Measurements from ENCODE around the gene OR2H2. TPM values are rescaled to one million over a fixed set of nuclear protein-coding genes. Genes with fewer than 3 reads are reported as not detected.
A peak's percentile ranks its signal among the peaks of the same experiment; 100 is the strongest.

The OR2H2 gene
- total RNA-seq, 2 experiments from 2014 or later = not detected

DNA sequence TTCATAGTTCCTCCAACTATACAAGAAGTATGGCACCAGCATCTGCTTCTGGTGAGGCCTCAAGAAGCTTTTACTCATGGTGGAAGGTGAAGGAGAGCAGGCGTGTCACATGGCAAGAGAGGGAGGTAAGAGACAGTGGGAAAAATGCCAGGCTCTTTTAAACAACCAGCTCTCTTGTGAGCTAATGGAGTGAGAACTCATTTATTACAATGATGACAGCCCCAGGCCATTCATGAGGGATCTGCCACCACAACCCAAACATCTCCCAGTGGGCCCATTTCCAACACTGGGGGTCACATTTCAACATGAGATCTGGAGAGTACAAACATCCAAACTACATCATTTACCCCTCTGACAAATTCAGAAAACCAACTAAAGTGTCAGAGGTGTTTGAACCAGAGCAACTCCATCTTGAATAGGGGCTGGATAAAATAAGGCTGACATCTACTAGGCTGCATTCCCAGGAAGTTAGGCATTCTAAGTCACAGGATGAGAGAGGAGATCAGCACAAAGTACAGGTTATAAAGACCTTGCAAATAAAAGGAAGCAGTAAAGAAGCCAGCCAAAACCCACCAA is 23.2 kb upstream of the OR2H2 start:
- intact Hi-C loops (cut with DNase I, micrococcal nuclease) = no loop called here
- Mint-ChIP-seq H3K27me3 (peaks cover 44% of the 10 kb centered on the region), H3K4me3 (no peak overlapping the region), H3K4me1 (peaks cover 3% of the 10 kb centered on the region), H3K36me3 (ENCODE audit: low read depth) (no peaks in the 10 kb centered on the region), H3K9me3 (ENCODE audit: low read depth) (no peaks in the 10 kb centered on the region), H3K27ac (no peak overlapping the region)
- DNase-seq = no peak
- ChIA-PET CTCF (no interaction called here), POLR2A (no interaction called here)
- ATAC-seq = no peak

DNA sequence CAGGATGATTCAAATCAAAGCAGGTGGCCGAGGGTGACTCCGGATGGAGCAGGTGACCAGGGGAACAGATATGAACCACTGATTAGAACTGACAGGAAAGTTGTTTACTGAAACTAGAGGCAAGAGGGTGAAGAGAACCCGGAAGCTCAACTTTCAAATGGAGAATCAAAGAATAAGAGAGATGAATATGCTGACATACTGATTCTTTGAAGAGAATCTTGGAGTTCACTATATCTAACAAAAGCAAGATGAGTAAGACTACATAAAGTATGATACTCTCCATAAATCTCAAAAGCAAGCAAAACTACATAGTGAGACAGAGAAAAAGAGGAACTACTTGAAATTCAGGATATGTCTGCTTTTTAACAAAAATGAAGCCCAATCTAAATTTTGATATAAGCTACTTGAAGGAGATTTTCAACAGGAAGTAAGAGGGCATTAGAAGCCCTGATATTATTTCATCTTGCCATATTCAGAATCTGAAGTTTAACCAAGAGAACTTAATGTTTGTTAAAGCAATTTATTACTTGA is 21.4 kb upstream of the OR2H2 start:
- no peak for DNase-seq
- Mint-ChIP-seq H3K27me3 (peaks cover 53% of the 10 kb centered on the region), H3K4me1 (peaks cover 3% of the 10 kb centered on the region), H3K4me3 (no peak overlapping the region), H3K36me3 (ENCODE audit: low read depth) (no peaks in the 10 kb centered on the region), H3K9me3 (ENCODE audit: low read depth) (no peaks in the 10 kb centered on the region), H3K27ac (no peak overlapping the region)
- ATAC-seq = no peak
- ChIA-PET POLR2A (no interaction called here), CTCF (interaction anchor here (0.6 kb wide), 1 partner anchor 150 kb away, joined by 3 read pairs; no protein-coding TSS in a partner anchor)
- intact Hi-C loops (cut with DNase I, micrococcal nuclease) = no loop called here

DNA sequence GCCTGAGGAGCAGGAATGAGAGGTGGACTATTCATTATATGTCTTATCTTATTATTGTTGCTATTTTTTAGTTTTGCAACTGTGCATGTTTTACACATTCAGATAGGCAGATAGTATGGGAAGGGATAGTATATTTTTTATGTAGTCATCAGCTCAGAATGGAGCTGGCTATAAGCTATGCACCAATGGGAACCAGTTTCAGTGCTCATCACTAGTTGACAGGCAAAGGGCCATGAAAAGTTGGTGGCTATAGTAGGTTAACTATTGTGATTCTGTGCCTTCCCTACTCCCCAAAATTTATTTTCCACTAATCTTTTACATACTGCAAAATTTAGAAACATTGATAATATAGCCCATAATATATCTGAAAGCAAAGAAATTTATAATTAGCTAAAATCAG is 20.0 kb upstream of the OR2H2 start:
- ChIA-PET CTCF (no interaction called here), POLR2A (no interaction called here)
- Mint-ChIP-seq H3K4me3 (no peak overlapping the region), H3K27me3 (peaks cover 45% of the 10 kb centered on the region), H3K4me1 (peaks cover 3% of the 10 kb centered on the region), H3K9me3 (ENCODE audit: low read depth) (no peaks in the 10 kb centered on the region), H3K36me3 (ENCODE audit: low read depth) (no peaks in the 10 kb centered on the region), H3K27ac (no peak overlapping the region)
- no peak for DNase-seq
- ATAC-seq = no peak
- intact Hi-C loops (cut with DNase I, micrococcal nuclease) = no loop called here

DNA sequence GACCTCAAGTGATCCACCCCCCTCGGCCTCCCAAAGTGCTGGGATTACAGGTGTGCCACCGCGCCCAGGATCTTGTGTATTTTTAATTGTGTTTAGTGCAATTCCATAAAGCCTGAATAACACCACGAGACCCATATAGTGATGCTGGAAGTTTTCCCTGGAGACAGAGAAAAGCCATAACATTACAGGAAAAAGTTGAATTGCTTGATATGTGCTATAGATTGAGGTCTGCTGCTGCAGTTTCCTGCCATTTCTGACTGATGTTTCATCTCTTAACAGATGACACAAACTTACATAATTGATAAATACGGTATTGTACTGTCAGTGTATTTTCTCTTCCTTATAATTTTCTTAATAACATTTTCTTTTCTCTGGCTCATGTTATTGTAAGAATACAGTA is 18.1 kb upstream of the OR2H2 start:
- ATAC-seq = no peak
- no peaks in the 10 kb centered on the region for H3K36me3 Mint-ChIP-seq (ENCODE audit: low read depth)
- H3K27me3 Mint-ChIP-seq = peaks cover 48% of the 10 kb centered on the region
- no peaks in the 10 kb centered on the region for H3K4me1 Mint-ChIP-seq
- no peak for DNase-seq
- no peak overlapping the region for H3K4me3 Mint-ChIP-seq
- POLR2A ChIA-PET = no interaction called here
- intact Hi-C loops (cut with DNase I, micrococcal nuclease) = no loop called here
- H3K27ac Mint-ChIP-seq = no peak overlapping the region
- CTCF ChIA-PET = no interaction called here
- no peaks in the 10 kb centered on the region for H3K9me3 Mint-ChIP-seq (ENCODE audit: low read depth)

DNA sequence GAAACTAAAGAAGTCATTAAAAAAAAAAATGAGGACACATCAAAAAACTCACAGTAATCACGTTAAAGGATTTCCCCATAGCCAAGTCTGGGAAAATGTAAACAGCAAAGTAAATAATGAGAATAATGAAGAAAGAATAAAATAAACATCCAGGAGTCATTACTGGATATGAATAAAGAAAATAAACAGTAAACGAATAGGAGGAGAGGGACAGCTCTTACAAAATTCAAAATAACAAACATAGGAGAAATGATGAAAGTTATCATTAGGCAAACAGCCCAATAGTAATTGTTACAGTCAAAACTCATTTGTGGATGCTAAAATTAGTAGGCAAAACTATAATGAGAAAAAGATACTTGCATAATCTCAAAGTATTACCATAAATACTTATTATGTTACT is 17.4 kb upstream of the OR2H2 start:
- Mint-ChIP-seq H3K27me3 (peaks cover 50% of the 10 kb centered on the region), H3K4me3 (no peak overlapping the region), H3K4me1 (no peaks in the 10 kb centered on the region), H3K27ac (no peak overlapping the region), H3K9me3 (ENCODE audit: low read depth) (no peaks in the 10 kb centered on the region), H3K36me3 (ENCODE audit: low read depth) (no peaks in the 10 kb centered on the region)
- CTCF ChIA-PET = no interaction called here
- intact Hi-C loops (cut with DNase I, micrococcal nuclease) = no loop called here
- no peak for ATAC-seq
- POLR2A ChIA-PET = no interaction called here
- DNase-seq = no peak

DNA sequence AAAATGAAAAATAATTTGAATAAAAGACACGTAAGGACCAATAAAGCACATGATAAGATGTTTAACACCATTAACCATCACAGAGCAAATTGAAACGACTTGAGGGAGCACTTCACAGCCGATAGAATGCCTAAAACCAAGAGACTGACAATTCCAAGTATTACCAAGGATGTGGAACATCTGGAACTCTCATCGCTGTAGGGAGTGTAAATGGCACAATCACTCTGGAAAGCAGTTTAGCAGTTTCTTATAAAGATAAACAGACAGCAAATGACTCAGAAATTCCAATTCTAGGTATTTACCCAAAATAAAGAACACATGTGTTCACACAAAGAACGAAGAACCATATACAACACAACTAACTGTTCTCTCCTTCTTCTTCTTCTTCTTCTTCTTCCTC is 16.9 kb upstream of the OR2H2 start:
- ATAC-seq = no peak
- Mint-ChIP-seq H3K4me1 (no peaks in the 10 kb centered on the region), H3K9me3 (ENCODE audit: low read depth) (no peaks in the 10 kb centered on the region), H3K27me3 (peaks cover 46% of the 10 kb centered on the region), H3K4me3 (no peak overlapping the region), H3K36me3 (ENCODE audit: low read depth) (no peaks in the 10 kb centered on the region), H3K27ac (no peak overlapping the region)
- ChIA-PET CTCF (no interaction called here), POLR2A (no interaction called here)
- intact Hi-C loops (cut with DNase I, micrococcal nuclease) = no loop called here
- no peak for DNase-seq

DNA sequence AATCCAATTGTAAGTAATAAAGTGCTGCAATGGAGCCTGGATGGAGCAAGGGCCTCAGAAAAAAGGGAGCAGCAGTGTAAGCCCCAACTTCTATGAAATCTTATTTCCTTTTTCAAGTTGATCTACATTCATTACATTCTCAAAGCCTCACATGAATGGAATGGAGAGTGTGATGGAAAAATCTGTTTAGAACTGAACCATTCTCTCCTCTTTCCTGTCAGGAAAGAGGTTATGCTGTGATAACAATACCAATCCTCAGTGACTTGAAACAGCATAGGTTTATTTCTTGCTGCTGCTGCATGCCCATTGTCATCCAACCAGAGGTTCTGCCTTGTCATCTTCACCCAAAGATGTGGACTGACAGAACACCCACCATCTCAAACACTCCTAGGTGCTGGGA is 8.9 kb upstream of the OR2H2 start:
- ChIA-PET CTCF (no interaction called here), POLR2A (no interaction called here)
- Mint-ChIP-seq H3K9me3 (ENCODE audit: low read depth) (no peaks in the 10 kb centered on the region), H3K27ac (no peak overlapping the region), H3K27me3 (peaks cover 44% of the 10 kb centered on the region), H3K4me1 (no peaks in the 10 kb centered on the region), H3K4me3 (no peak overlapping the region), H3K36me3 (ENCODE audit: low read depth) (no peaks in the 10 kb centered on the region)
- DNase-seq (no peak), ATAC-seq (no peak)
- intact Hi-C loops (cut with DNase I, micrococcal nuclease) = no loop called here

DNA sequence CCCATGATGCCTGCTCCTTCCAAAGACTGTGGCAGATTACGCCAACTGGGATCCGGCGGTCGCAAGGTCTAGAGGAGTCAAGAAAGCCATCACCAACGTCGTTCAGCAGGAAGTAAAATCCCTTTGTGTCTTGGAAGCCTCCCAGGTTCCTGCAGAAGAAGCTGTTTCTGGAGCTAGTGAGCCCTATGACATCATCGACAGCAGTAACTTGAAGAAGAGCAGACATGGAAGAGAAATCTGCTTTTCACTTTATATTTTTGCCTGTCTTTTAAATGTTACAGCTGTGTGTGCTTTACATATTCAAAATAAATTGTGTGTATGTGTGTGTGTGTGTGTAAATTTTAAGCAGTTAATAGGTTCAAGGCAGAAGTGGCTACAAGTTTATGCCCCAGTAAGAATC is 7.4 kb upstream of the OR2H2 start:
- intact Hi-C loops (cut with DNase I, micrococcal nuclease) = no loop called here
- ATAC-seq (no peak), DNase-seq (no peak)
- no peak overlapping the region for H3K4me3 Mint-ChIP-seq
- CTCF ChIA-PET = no interaction called here
- H3K36me3 Mint-ChIP-seq (ENCODE audit: low read depth) = no peaks in the 10 kb centered on the region
- H3K4me1 Mint-ChIP-seq = no peaks in the 10 kb centered on the region
- POLR2A ChIA-PET = no interaction called here
- H3K27ac Mint-ChIP-seq = no peak overlapping the region
- H3K9me3 Mint-ChIP-seq (ENCODE audit: low read depth) = no peaks in the 10 kb centered on the region
- peaks cover 38% of the 10 kb centered on the region for H3K27me3 Mint-ChIP-seq

DNA sequence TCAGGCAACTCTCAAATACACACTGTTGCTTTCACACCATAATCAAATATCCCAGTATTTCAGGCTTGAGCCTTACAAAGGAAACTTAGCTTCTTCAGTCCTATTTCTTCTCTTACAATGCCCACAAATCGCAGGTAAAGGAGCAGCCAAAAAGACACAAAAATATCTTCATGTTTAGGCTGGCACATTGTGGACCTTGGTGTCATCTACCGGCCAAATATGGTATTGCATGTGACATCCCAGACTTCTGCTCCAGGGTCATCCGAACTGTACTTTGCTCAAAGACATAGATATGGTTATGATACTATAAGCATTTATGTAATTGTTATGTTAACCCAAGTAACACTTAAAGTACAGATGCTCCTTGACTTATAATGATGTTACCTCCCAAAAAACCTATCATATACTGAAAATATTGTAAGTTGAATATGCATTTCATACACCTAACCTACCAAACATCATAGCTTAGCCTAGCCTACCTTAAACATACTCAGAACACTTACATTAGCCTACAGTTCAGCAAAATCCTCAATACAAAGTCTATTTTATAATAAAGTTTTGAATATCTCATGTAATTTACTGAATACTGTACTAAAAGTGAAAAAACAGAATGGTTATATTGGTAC is 4.6 kb downstream of the OR2H2 start:
- Mint-ChIP-seq H3K4me1 (no peaks in the 10 kb centered on the region), H3K27ac (no peak overlapping the region), H3K4me3 (no peak overlapping the region), H3K27me3 (peaks cover 2% of the 10 kb centered on the region), H3K36me3 (ENCODE audit: low read depth) (no peaks in the 10 kb centered on the region), H3K9me3 (ENCODE audit: low read depth) (no peaks in the 10 kb centered on the region)
- DNase-seq (peak; percentile 69), ATAC-seq (peak; percentile 71)
- POLR2A ChIA-PET = no interaction called here
- intact Hi-C loops (cut with DNase I, micrococcal nuclease) = loop anchor here (1.0 to 10.0 kb wide), 4 partner anchors 545 to 903 kb away; partner anchors contain the start of gene OR2W1 (in 1 of the 2)
- CTCF ChIA-PET = interaction anchor here (0.7 to 2.1 kb wide), 9 partner anchors 9 to 573 kb away, joined by 3 to 7 read pairs (median 3); no protein-coding TSS in a partner anchor

DNA sequence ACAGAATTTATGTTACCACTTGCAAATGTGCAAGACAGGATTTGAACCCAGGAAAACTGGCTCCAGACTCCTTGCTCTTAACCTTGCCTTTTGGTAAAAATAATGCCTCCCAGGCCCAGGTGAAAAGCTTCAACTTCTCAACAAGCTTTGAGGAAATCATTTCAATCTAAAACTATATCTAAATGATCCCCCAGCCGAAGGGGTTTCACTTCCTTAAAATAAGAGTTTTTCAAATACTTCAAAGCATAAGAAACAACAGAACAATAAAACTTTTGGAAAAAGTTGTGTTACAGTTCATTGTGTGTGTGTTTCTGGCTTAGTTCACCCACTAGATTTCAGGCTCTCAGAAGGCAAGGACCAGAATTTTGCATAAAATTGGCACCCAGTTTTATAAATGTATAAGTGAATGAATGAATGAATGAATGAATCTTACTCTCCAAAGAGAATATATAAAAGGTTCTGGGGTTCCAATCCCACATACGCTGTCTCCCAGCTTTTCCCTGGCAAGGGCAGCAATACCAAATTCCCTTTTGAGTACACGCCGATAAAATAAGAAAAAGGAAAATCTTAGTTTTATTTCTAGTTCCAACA is 5.4 kb downstream of the OR2H2 start:
- ChIA-PET POLR2A (no interaction called here), CTCF (interaction anchor here (0.7 to 2.1 kb wide), 8 partner anchors 8 to 574 kb away, joined by 3 to 7 read pairs (median 3); no protein-coding TSS in a partner anchor)
- no peak for ATAC-seq
- Mint-ChIP-seq H3K27me3 (peaks cover 2% of the 10 kb centered on the region), H3K9me3 (ENCODE audit: low read depth) (no peaks in the 10 kb centered on the region), H3K36me3 (ENCODE audit: low read depth) (no peaks in the 10 kb centered on the region), H3K4me3 (no peak overlapping the region), H3K4me1 (no peaks in the 10 kb centered on the region), H3K27ac (no peak overlapping the region)
- intact Hi-C loops (cut with DNase I, micrococcal nuclease) = loop anchor here in 1 of 2 experiments (10.0 kb wide), 2 partner anchors 546 to 756 kb away; partner anchors contain the start of gene OR2W1
- no peak for DNase-seq

DNA sequence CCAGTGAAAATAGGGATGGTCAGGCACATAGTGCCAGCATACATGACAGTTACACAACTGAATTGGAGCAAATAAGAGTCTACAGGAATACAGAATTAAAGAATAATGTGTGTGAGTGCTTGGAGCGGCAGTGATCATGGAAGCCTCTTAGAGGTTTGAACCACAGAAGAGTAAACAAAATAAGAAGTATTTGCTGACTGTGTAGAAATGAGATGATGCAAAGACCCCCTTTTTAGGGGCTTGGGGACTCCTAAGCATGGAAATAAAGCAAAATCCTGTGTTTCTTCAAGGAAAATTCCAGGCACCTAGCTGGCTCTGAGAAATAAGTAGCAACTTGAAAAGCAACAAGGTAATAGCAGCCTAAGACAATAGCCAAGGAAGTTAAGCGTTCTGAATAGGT is 6.8 kb downstream of the OR2H2 start:
- no peaks in the 10 kb centered on the region for H3K9me3 Mint-ChIP-seq (ENCODE audit: low read depth)
- DNase-seq (no peak), ATAC-seq (no peak)
- CTCF ChIA-PET = interaction anchor here (1.3 kb wide), 1 partner anchor 22 kb away, joined by 3 read pairs; no protein-coding TSS in a partner anchor
- no peak overlapping the region for H3K27ac Mint-ChIP-seq
- H3K36me3 Mint-ChIP-seq (ENCODE audit: low read depth) = no peaks in the 10 kb centered on the region
- POLR2A ChIA-PET = no interaction called here
- intact Hi-C loops (cut with DNase I, micrococcal nuclease) = loop anchor here in 1 of 2 experiments (10.0 kb wide), 2 partner anchors 547 to 757 kb away; partner anchors contain the start of gene OR2W1
- H3K4me1 Mint-ChIP-seq = no peaks in the 10 kb centered on the region
- no peak overlapping the region for H3K4me3 Mint-ChIP-seq
- peaks cover 2% of the 10 kb centered on the region for H3K27me3 Mint-ChIP-seq

Data from activated CD4-positive, alpha-beta T cell treated with anti-CD3 and anti-CD28 coated beads for 36 hours (primary cell).